ENCODE measurements around the gene LRRC27.
"Not testable (repeated sequence)": the region's sequence is repeated elsewhere in the genome, so short reads cannot be mapped to it uniquely, and the experiment has no call there.

The LRRC27 gene

GRCh38 chr10:132375795-132376297, 43.9 kb downstream of the LRRC27 start:
- Histone ChIP-seq H3F3A (ENCODE audit: insufficient read depth) (no peaks in the 10 kb centered on the region), H2AFZ (ENCODE audit: low read depth, low read length, severe bottlenecking) (no peak overlapping the region), H3K9me2 (replicated peaks; ENCODE audit: insufficient read depth, low read length) (no peaks in the 10 kb centered on the region), H3K79me2 (ENCODE audit: insufficient read depth, low read length) (no peaks in the 10 kb centered on the region), H3K27ac (ENCODE audit: low read depth, low read length) (no peak overlapping the region), H3K9ac (ENCODE audit: low read length) (no peak overlapping the region), H3K4me3 (ENCODE audit: insufficient read depth, low read length, poor library complexity, severe bottlenecking) (no peak overlapping the region), H3K4me2 (ENCODE audit: low read depth, low read length, poor library complexity, severe bottlenecking) (no peak overlapping the region), H3K9me3 (ENCODE audit: insufficient read depth, low read length) (no peaks in the 10 kb centered on the region), H3K27me3 (ENCODE audit: low read length) (no peaks in the 10 kb centered on the region), H4K20me1 (ENCODE audit: low read depth, low read length) (no peaks in the 10 kb centered on the region), H3K36me3 (ENCODE audit: low read length) (no peaks in the 10 kb centered on the region)
- TF ChIP-seq EZH2phosphoT487 (conservative IDR thresholded peaks at IDR 0.05; ENCODE audit: low read length) (no peak), CTCF (IDR thresholded peaks at IDR 0.05; ENCODE audit: insufficient read depth, low read length, poor library complexity, severe bottlenecking) (no peak)

GRCh38 chr10:132376394-132376851, 44.4 kb downstream of the LRRC27 start:
- Histone ChIP-seq H3K36me3 (ENCODE audit: low read length) (no peaks in the 10 kb centered on the region), H3K4me3 (ENCODE audit: insufficient read depth, low read length, poor library complexity, severe bottlenecking) (no peak overlapping the region), H3K27ac (ENCODE audit: low read depth, low read length) (no peak overlapping the region), H3K9ac (ENCODE audit: low read length) (no peak overlapping the region), H4K20me1 (ENCODE audit: low read depth, low read length) (no peaks in the 10 kb centered on the region), H3K27me3 (ENCODE audit: low read length) (no peaks in the 10 kb centered on the region), H2AFZ (ENCODE audit: low read depth, low read length, severe bottlenecking) (no peak overlapping the region), H3K4me2 (ENCODE audit: low read depth, low read length, poor library complexity, severe bottlenecking) (no peak overlapping the region), H3K79me2 (ENCODE audit: insufficient read depth, low read length) (no peaks in the 10 kb centered on the region), H3F3A (ENCODE audit: insufficient read depth) (no peaks in the 10 kb centered on the region), H3K9me3 (ENCODE audit: insufficient read depth, low read length) (no peaks in the 10 kb centered on the region), H3K9me2 (replicated peaks; ENCODE audit: insufficient read depth, low read length) (no peaks in the 10 kb centered on the region)
- TF ChIP-seq EZH2phosphoT487 (conservative IDR thresholded peaks at IDR 0.05; ENCODE audit: low read length) (no peak), CTCF (IDR thresholded peaks at IDR 0.05; ENCODE audit: insufficient read depth, low read length, poor library complexity, severe bottlenecking) (no peak)

- H3K79me2 ChIP-seq (ENCODE audit: insufficient read depth, low read length) = no peaks in the 10 kb centered on the region
- no peak overlapping the region for H3K27ac ChIP-seq (ENCODE audit: low read depth, low read length)
- H2AFZ ChIP-seq (ENCODE audit: low read depth, low read length, severe bottlenecking) = no peak overlapping the region
- no peak for TF ChIP-seq CTCF (IDR thresholded peaks at IDR 0.05; ENCODE audit: insufficient read depth, low read length, poor library complexity, severe bottlenecking)
- no peak for TF ChIP-seq EZH2phosphoT487 (conservative IDR thresholded peaks at IDR 0.05; ENCODE audit: low read length)
- no peak overlapping the region for H3K4me3 ChIP-seq (ENCODE audit: insufficient read depth, low read length, poor library complexity, severe bottlenecking)
- no peaks in the 10 kb centered on the region for H3K27me3 ChIP-seq (ENCODE audit: low read length)
- H3K4me2 ChIP-seq (ENCODE audit: low read depth, low read length, poor library complexity, severe bottlenecking) = no peak overlapping the region
- H3K9me3 ChIP-seq (ENCODE audit: insufficient read depth, low read length) = no peaks in the 10 kb centered on the region
- no peaks in the 10 kb centered on the region for H3K36me3 ChIP-seq (ENCODE audit: low read length)
- no peaks in the 10 kb centered on the region for H3F3A ChIP-seq (ENCODE audit: insufficient read depth)
- H4K20me1 ChIP-seq (ENCODE audit: low read depth, low read length) = no peaks in the 10 kb centered on the region
- no peak overlapping the region for H3K9ac ChIP-seq (ENCODE audit: low read length)
- no peaks in the 10 kb centered on the region for H3K9me2 ChIP-seq (replicated peaks; ENCODE audit: insufficient read depth, low read length)
These were observed 45.3 kb downstream of the LRRC27 start for GRCh38 chr10:132377326-132377725.

- H3K9me2 ChIP-seq (replicated peaks; ENCODE audit: insufficient read depth, low read length); H4K20me1 ChIP-seq (ENCODE audit: low read depth, low read length); H2AFZ ChIP-seq (ENCODE audit: low read depth, low read length, severe bottlenecking); H3K9me3 ChIP-seq (ENCODE audit: insufficient read depth, low read length); H3K4me3 ChIP-seq (ENCODE audit: insufficient read depth, low read length, poor library complexity, severe bottlenecking); H3K9ac ChIP-seq (ENCODE audit: low read length); H3K79me2 ChIP-seq (ENCODE audit: insufficient read depth, low read length); H3K27me3 ChIP-seq (ENCODE audit: low read length); H3F3A ChIP-seq (ENCODE audit: insufficient read depth); H3K36me3 ChIP-seq (ENCODE audit: low read length); H3K4me2 ChIP-seq (ENCODE audit: low read depth, low read length, poor library complexity, severe bottlenecking); H3K27ac ChIP-seq (ENCODE audit: low read depth, low read length): not testable (repeated sequence)
These were observed 47.0 kb downstream of the LRRC27 start for GRCh38 chr10:132379026-132379425.

GRCh38 chr10:132380986-132381385, 49.0 kb downstream of the LRRC27 start:
- not testable (repeated sequence) for H3K9me3 ChIP-seq (ENCODE audit: insufficient read depth, low read length); H2AFZ ChIP-seq (ENCODE audit: low read depth, low read length, severe bottlenecking); H4K20me1 ChIP-seq (ENCODE audit: low read depth, low read length); H3K4me2 ChIP-seq (ENCODE audit: low read depth, low read length, poor library complexity, severe bottlenecking); H3K27ac ChIP-seq (ENCODE audit: low read depth, low read length); H3K36me3 ChIP-seq (ENCODE audit: low read length); H3K79me2 ChIP-seq (ENCODE audit: insufficient read depth, low read length); H3K9ac ChIP-seq (ENCODE audit: low read length); H3K27me3 ChIP-seq (ENCODE audit: low read length); H3K4me3 ChIP-seq (ENCODE audit: insufficient read depth, low read length, poor library complexity, severe bottlenecking); H3K9me2 ChIP-seq (replicated peaks; ENCODE audit: insufficient read depth, low read length); H3F3A ChIP-seq (ENCODE audit: insufficient read depth)

Data from SU-DHL-6 (cell line).